GM21717 (cell line): Measurements from ENCODE around the gene LDLRAD4.

Source experiments
- ATAC-seq: cut with Tn5 transposase; IDR thresholded peaks from one replicate; pipeline ENCODE4 v1.9.1; 2021; ENCODE audit warnings: mild to moderate bottlenecking, moderate library complexity; ENCODE audit not compliant: unreplicated experiment

The LDLRAD4 gene

GRCh38 chr18:13218368-13218991 is at the start of gene LDLRAD4:
Gene LDLRAD4 (plus strand): TSS chr18:13218760.
- no peak for ATAC-seq

- no peak for ATAC-seq
Measured at GRCh38 chr18:13173578-13174145, 44.9 kb upstream of the LDLRAD4 start.

- no peak for ATAC-seq
Measured at GRCh38 chr18:13175266-13175665, 43.3 kb upstream of the LDLRAD4 start.

GRCh38 chr18:13175754-13176210 is 42.8 kb upstream of the LDLRAD4 start:
- ATAC-seq = no peak

GRCh38 chr18:13176847-13177246 is 41.7 kb upstream of the LDLRAD4 start:
- ATAC-seq = no peak

GRCh38 chr18:13178197-13178596 is 40.4 kb upstream of the LDLRAD4 start:
- no peak for ATAC-seq

GRCh38 chr18:13178976-13179375 is 39.6 kb upstream of the LDLRAD4 start:
- ATAC-seq = no peak

GRCh38 chr18:13179566-13180113 is 38.9 kb upstream of the LDLRAD4 start:
- ATAC-seq = no peak

GRCh38 chr18:13180614-13181375 is 37.8 kb upstream of the LDLRAD4 start:
- ATAC-seq = no peak

GRCh38 chr18:13181765-13182164 is 36.8 kb upstream of the LDLRAD4 start:
- ATAC-seq = no peak

- ATAC-seq = no peak
Measured at GRCh38 chr18:13183359-13183758, 35.2 kb upstream of the LDLRAD4 start.

- no peak for ATAC-seq
Measured at GRCh38 chr18:13183790-13184189, 34.8 kb upstream of the LDLRAD4 start.

- ATAC-seq = no peak
Measured at GRCh38 chr18:13184396-13184795, 34.2 kb upstream of the LDLRAD4 start.

GRCh38 chr18:13185675-13186198 is 32.8 kb upstream of the LDLRAD4 start:
- no peak for ATAC-seq

GRCh38 chr18:13186687-13187086 is 31.9 kb upstream of the LDLRAD4 start:
- no peak for ATAC-seq

- no peak for ATAC-seq
Measured at GRCh38 chr18:13187498-13187897, 31.1 kb upstream of the LDLRAD4 start.

- no peak for ATAC-seq
Measured at GRCh38 chr18:13191031-13191430, 27.5 kb upstream of the LDLRAD4 start.

- no peak for ATAC-seq
Measured at GRCh38 chr18:13191779-13192178, 26.8 kb upstream of the LDLRAD4 start.

- ATAC-seq = no peak
Measured at GRCh38 chr18:13192970-13193369, 25.6 kb upstream of the LDLRAD4 start.

GRCh38 chr18:13194239-13194638 is 24.3 kb upstream of the LDLRAD4 start:
- no peak for ATAC-seq

- no peak for ATAC-seq
Measured at GRCh38 chr18:13198701-13199100, 19.9 kb upstream of the LDLRAD4 start.

GRCh38 chr18:13199169-13199568 is 19.4 kb upstream of the LDLRAD4 start:
- ATAC-seq = no peak
